CD1c-positive myeloid dendritic cell (primary cell): ENCODE results near the gene ATP11C.
"Not testable (repeated sequence)": the region's sequence is repeated elsewhere in the genome, so short reads cannot be mapped to it uniquely, and the experiment has no call there.

Source experiments
- DNase-seq: peaks from one replicate; pipeline ENCODE4 v3.0.0-alpha.2; 2016; ENCODE audit errors: extremely low spot score

ATP11C gene

DNA sequence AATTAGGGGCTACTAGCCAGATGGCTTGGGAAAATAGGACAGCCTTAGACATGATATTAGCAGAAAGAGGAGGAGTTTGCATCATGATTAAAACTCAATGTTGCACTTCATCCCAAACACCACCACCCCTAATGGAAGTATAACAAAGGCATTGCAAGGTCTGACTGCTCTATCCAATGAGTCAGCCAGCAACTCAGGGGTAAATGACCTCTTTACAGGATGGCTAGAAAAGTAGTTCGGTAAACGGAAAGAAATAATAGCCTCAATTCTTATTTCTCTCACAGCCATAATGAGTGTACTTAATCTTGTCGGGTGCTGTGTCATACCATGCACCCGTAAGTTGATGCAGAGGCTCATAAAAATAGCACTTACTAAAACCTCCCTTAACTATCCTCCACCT lies 76.0 kb downstream of the ATP11C start:
- not testable (repeated sequence) for DNase-seq

DNA sequence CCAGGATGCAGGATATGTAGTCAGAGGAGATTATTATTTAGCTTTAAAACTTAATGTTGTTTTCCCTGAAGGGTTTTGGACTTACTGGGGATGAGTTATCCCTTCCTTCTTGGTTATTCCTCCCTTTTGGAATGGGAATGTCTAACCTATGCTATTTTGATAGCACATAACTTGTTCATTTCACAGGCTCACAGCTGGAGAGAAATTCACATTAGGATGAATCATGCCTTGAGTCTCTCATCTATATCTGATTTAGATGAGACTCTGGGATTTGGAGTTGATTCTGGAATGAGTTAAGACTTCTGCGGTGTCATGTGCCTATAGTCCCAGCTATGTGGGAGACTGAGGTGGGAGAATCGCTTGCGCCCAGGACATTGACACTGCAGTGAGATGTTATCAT lies 81.1 kb downstream of the ATP11C start:
- no peak for DNase-seq

DNA sequence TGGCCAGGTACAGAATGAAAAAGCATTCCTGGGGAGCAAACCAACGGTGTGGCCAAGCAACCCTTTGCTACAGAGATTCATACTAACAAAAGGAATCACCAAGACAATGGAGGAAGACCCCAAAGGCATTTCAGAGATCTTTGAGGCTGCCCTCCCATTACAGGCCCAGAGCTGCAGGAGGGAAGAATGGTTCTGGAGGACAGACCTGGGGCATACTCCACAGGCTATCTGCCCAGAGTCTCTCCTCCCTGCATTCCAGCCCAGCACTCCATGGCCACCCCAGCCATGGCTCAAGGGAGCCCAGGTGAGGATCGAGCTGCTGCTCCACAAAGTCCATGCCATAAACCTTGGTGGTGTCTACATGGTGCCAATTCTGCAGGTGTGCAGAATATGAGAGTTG lies 81.9 kb downstream of the ATP11C start:
- no peak for DNase-seq

DNA sequence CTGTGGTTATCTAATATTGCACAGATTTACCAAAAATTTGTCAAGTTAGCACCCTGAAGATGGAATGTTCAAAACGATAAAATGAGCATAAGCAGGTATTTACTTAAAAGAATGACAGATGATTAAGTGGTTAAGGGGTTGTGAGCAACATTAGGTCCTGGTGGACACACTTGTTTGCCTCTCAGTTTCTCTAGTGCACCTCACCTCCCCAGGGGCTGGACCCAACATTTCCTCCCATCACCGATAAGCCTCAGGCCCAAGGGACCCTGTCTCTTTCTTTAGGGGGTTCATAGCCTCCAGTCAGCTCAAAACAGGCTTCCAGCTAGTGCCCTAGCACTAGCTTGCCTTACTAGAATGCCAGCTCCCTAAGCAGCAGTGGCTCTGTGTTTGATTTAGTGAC lies 88.0 kb downstream of the ATP11C start:
- DNase-seq, result no peak

DNA sequence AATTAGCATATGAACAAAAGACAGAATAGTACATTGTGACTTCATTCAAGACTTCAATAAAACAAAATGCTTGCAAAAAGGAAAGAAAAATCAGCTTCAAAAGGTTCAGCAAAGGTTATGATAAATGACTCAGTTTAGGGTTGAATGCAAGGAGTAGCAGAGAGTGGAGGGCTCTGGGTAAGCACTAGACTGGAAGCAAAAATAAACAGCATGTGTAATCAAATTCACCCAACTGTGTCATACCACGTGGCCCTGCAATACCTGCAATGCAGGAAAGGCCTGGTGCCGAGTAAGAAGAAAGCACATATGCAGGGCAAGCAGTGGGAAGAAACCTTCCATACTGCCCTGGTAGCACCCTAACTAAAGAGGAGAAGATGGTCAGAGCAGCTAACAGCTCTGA lies 88.7 kb downstream of the ATP11C start:
- DNase-seq, result no peak

DNA sequence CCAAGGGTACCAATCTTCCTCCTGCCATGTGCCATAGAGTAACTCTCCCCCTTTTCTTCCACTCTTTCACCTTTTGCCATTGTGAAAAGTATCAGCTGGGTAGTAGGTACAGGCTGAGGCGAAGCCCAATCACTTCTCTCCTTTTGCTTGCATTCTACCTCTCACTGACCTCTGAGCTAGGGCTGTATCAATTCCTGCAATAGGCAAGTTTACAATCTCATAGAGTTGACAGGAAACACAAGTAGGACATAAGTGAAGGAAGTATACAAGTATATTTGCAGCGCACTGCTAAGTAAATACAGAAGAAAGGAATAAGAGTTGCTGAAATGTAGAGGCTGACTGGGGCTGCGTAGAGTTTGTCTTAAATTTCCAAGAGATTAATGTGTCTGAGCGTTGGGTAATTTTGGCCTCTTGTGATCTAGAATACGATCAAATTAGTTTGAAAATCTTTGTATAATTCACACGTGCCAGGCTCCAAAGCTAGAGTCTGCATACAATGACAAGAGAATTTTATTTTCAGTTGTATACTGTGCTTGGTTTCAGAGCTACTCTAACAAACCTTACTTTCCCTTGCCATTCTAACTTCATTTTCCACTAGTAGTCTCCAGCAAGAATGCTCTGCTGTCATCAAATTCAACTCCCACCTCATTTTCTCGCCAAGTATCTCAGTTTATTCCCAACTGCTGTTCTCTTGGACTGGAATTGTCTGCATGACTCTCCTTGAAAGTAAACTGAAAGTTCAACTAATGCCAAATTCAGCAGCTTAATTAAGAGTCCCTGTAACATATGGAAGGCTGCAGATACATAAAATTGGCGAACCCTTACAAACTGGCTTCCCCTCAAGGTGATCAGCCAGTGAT lies 90.3 kb downstream of the ATP11C start:
- no peak for DNase-seq

DNA sequence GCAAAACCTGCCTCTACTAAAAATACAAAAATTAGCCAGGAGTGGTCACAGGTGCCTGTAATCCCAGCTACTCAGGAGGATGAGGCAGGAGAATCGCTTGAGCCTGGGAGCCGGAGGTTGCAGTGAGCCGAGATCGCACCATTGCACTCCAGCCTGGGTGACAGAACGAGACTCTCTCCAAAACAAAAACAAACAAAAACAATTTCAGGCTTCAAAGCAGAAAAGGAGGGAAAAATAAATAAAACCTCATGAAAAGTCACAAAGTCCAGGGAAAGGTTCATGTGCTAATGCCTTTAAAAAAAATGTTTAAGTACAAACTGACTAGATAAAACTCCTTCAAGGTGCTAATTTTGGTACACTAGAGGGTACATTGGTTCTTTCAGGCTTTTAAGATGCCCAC lies 96.5 kb downstream of the ATP11C start:
- DNase-seq, result not testable (repeated sequence)

DNA sequence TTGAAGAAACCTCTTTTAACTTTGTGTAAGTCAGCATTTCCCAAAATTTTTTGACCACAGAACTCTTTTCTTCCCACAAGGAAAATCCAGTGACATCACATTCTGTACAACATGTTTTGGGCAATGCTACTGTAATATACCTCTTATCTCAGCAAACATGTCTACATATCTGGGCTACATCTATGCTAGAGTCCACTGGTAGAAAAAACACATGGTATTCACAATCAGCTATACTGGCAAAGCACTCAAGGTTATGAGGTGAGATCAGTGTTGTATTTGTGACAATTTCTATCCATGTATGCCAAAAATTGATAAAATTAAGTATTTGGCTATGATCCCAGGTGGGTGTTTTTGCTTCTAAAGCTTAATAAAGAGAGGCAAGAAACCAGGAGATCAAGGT lies 98.0 kb downstream of the ATP11C start:
- DNase-seq, result no peak

DNA sequence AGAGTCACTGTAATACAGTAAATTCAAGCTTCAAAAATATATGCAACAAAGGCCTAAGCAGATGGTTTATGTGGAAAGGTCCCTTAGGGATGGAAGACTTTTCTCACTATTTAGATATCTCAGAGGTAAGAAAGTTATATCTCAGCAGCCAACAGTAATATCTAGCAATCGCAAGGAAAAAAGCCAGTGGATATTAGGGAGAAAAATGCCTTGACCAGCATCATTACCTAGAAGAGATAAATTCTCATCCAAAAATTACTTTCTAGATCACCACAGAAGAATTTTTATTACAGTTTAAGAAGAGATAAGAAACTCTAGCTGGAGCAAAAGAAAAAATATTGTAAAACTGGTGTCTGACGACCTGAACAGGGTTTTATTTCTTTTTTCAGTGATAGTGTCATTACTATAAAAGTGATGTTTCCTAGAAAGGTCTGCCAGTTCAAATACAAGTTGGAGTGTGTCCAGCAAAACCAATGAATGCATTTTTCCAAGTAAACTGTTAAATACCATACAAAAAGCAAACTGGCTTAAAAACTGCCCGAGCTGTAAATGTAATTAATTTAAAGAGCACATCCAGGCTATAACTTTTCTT lies 100.0 kb downstream of the ATP11C start:
- DNase-seq, result no peak

DNA sequence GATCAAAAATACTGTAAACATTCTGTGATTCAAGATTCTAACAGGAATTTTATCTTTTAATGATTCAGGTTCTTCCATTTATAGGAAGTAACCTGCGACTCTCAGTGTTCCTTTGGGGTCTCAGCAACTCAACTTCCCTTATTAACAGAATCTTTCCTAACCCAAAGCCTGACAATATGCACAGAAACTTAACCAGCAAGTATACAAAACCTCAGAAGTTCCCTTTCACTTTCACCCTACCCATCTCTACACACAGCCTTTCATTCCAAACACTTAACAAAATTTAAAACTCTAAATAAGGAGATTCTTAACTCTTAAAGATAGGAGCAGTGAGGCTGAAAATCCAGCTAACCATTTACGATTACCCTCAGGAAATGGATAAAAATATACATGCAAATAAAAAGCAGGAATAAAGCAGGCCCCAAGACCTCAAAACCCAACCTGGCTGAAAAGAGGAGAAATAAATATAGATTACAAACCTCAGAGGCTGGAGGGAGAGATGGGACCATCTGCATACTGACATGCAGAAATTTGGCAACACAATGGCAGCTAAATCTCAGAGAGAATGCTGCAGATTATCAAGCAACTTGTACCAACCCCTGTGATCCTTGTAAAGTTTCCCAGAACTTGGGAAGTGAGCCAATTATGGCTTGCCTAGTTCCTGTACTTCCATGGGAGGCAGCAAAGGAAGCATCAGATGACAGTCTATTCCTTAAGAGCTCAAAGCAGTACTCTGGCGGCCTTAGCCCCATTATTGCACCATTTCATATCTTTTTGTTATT lies 101.0 kb downstream of the ATP11C start:
- DNase-seq, result no peak

DNA sequence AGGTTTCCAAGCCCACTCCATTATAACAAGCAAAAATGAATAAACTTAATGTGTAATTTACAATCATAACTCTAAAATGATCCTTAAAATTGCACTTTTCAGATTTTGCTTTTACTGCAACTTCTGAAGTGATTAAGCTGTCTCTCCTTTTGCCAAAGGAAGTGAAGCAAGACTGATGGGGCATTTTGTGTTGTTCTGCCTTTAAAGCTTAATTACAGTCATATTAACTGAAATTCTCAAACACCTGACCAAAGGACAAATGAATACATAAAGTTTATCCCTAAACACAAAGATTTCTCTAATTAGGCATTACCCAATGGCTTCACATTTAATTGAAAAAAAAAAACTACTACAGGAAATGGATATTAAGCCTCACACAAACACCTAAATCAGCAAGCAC lies 101.8 kb downstream of the ATP11C start:
- DNase-seq, result no peak

DNA sequence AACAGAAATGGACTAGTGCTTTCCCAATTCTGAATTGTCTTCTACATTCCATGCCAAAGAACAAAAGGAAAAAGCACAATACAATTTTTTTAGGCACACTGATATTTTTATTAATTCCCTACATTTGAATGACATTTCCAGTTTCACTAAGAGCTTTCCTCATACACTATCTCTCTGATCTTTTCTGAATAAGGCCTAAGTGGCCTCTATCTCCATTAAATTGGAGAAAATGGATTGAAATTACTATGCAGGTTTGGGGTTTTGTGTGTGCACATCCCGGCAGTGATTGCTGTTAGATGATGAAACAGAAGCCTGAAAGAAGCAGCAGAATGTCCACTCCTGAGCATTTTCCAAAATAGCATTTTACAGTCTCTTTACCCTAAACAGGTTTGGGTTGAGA lies 104.0 kb downstream of the ATP11C start:
- no peak for DNase-seq

DNA sequence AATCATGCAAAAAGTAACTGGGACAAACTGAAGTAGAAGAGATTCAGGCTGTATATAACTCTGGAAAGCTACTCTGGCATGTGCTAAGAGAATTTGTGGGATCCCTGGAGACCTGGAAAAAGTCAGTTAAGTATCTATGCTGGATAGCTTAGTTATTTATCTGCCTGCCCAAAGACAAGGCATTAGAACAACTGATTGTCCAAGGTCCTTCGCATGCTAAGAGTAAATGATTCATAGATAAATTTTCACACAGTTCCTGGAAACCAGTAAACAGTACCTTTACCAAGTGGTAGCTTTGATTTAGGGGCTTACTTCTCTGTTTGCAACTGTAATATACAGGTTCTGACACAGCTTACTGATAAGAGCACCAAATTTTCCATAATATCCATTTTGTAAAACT lies 104.8 kb downstream of the ATP11C start:
- no peak for DNase-seq

DNA sequence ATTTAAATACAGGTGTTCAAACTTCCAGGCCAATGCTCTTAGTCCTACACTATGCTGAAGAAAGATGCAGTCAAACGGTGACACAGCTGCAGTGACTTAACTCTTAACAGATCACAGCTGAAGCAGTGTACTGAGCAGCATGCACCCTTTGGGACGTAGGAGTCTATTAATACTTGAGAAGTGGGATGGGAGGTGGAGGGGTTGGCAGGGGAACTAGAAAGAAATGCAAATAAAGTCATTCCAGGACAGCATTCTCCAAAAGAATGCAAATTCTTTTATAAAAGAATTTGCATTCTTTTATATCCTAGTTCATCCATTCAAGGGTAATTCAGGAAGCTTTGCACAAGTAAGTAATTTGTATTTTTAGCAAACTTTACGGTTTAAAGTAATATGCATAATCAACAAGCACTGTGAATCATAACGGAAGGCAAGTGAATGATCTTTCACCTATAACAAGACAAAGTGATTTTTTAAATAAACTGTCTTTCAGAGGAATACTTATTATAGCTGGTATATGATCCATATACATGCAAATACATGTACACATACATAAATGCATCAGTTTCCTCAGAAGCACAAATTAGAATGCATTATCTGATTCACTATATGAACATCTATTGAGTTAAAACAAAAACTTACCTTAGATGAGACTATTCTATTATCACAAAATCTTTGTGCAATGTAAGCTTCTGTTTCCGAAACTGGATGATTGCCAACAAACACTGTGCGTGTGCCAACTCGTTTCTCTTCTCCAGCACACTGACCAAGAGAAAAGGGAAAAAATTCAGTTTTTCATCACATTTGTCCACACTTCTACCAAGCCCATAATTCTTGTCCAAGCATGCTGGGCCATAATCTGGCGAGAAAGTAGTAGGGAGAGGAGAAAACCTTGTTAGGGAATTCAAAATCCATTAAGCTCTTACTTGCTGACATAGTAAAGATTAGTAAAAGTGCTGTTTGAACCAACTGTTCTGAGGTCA lies 106.5 kb downstream of the ATP11C start:
- DNase-seq, result no peak

DNA sequence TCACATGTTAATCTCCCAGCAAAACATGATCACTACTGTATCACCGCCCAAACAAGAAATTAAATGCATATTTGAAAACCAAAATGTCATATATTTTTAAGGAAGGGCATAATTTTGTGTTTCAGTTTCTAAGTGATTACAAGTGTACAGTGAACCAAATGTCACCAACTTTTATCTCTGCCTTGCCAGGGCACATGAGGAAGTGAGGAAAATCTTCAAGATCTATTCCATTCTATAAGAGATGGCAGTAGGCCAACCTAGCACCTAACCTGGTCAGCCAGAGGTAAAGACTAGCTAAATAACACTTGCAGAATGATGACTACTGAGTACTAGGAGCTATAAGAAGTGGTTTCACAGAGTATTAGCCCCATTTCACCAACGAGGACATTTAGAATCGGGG lies 107.2 kb downstream of the ATP11C start:
- no peak for DNase-seq

DNA sequence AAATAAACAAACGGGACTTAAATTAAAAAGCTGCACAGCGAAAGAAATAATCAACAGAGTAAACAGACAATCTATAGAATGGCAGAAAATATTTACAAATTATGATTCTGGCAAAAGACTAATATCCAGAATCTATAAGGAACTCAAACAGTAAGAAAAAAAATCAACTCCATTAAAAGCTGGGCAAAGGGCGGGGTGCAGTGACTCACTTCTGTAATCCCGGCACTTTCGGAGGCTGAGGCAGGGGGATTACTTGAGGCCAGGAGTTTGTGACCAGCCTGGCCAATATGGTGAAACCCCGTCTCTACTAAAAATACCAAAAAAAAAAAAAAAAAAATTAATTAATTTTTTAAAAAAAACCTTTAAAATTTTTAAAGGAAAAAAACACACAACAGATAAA lies 109.0 kb downstream of the ATP11C start:
- DNase-seq, result no peak

DNA sequence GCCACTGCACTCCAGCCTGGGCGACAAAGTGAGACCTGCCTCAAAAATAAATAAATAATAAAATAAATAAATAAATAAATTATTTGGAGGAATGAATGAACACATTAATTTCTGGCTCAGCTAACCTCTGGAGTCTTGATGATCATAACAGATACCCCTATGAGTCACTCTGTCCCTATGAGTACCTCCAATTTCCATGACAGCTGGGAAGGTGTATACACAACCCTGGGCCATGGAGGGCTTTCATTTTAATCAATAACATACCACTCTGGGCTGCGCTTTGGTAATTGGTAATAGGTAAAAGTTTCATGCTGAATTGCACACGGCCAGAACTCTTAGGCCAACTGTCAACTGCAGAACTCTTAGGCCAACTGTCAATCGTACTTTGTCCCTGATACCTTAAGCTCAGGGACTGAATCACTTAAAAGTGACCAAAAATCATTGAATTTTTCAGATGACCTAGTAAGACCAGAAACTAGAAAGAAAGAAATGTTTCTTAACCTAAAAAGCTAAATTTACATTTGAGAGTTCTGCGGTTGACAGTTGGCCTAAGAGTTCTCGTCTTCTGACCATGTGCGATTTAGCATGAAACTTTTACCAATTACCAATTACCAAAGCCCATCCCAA lies 112.4 kb downstream of the ATP11C start:
- DNase-seq, result no peak

DNA sequence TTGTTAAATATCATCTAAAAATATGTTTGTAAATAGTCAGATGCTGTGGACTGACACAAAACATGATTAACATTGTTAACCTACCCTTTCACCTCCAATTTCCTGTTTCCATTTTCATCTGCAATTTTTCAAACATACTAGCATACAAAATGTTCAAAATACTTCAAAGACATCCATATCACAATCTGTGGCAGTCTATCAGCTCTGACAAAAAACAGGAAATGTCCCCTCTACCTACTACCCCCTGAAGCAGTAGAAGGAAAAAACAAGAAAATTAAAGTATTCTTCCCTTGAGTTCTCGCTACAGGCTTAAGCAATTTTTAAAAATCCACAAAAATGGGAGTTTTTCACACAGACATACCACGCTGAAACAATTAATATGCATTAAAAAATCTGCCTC lies 116.6 kb downstream of the ATP11C start:
- DNase-seq, result no peak

DNA sequence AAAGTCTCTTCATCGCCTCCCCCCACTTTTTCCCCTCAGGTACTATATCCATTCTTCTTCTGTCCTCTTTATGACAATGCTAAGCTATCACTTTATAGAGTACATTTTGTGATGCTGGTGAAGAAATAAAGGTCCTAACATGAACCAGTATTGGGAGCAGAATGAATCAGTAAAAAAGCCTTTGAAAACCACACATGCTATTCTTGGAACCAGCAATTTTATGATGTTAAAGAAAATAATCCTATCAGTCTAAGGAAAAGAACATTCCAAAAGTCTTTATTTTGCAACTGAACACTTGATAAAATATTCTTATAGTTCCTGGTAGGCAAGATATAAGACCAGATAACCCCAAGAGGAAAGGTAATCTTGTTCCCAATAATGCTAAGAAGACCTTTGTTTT lies 117.1 kb downstream of the ATP11C start:
- no peak for DNase-seq

DNA sequence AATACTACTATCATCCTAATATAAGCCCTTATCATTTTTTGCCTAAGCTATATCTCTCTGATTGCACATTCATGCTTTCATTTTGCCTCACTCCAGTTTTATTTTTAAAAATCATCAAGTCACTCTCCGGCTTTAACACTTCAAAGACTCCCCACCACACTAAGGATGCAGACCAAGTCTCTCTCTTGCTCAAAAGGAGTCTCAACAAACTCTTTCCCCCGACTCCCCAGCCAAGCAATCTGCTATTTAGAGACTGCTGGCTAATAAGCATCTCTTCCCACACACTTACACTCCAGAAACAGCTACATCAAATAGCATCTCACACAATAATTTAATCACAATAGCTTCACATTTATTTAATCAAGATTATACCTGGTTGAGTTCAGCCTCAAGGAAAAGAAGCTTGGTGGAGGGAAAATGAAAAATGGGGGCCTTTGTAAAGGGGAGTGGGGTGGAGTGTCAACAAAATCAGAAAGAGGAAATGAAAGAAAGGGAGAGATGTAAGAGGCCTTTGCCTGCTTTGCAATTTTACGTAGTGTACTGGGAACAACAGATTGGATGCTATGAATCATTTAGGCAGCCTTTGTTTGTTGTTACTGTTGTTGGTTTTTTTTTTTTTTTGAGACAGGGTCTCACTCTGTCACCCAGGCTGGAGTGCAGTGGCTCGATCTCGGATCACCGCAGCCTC lies 120.8 kb downstream of the ATP11C start:
- no peak for DNase-seq

DNA sequence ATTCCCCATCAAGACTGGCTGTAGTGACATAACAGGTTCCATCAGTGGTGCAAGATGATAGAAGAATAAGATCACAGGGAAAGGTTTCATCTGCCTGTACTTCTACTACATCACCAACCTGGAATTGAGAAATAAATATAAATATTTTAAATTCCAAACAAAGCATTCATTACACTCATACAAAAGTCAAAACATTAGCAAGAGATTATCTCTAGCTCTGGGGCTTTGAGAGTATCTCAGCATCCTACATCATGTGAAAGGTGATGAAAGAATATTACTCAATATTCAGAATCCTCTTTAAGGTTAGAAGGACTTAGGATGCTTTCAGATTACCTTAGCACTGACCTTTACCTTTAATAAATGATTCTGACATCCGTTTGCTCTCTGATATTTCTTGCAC lies 128.4 kb downstream of the ATP11C start:
- no peak for DNase-seq
